CD4-positive, alpha-beta memory T cell (primary cell): ENCODE measurements around the gene XAF1. TPM values are rescaled to one million over a fixed set of nuclear protein-coding genes. Genes with fewer than 3 reads are reported as not detected.

ENCODE experiments used
- CTCF ChIA-PET: fragments of 350-600 bp; sonication (Branson Sonifier 250); formaldehyde crosslinking; loops from one replicate; lab custom pipeline; 2021; ENCODE audit warnings: inconsistent platforms; ENCODE audit not compliant: partially characterized antibody; lab: Charles Lee
- POLR2A ChIA-PET: fragments of 350-600 bp; sonication (Branson Sonifier 250); formaldehyde crosslinking; loops from one replicate; lab custom pipeline; 2021; ENCODE audit not compliant: partially characterized antibody; lab: Charles Lee
- DNase-seq, 5 donors: peaks; one replicate each; pipeline versions ENCODE4 v3.0.0 to v3.0.0-alpha.2; 2020 to 2022; ENCODE audit warnings: mixed read lengths in 1 of 5
- H3K27ac ChIP-seq: one replicate; pipeline ENCODE4 v1.7.0; 2013; ENCODE audit warnings: low read depth, low read length
- H3K27me3 ChIP-seq: 2 replicates; pipeline ENCODE4 v1.7.0; 2013; ENCODE audit warnings: mild to moderate bottlenecking, low read length, moderate library complexity; ENCODE audit not compliant: insufficient read depth
- H3K36me3 ChIP-seq: 2 replicates; pipeline ENCODE4 v1.7.0; 2013; ENCODE audit warnings: mild to moderate bottlenecking, low read length, moderate library complexity; ENCODE audit not compliant: insufficient read depth
- H3K4me1 ChIP-seq: 2 replicates; pipeline ENCODE4 v1.7.0; 2013; ENCODE audit warnings: mild to moderate bottlenecking, low read length, moderate library complexity; ENCODE audit not compliant: insufficient read depth
- H3K4me3 ChIP-seq, 2 donors: one replicate each; pipeline ENCODE4 v1.7.0; 2013; ENCODE audit warnings: low read length in 2 of 2, mild to moderate bottlenecking in 1 of 2
- H3K9me3 ChIP-seq, 2 donors: one replicate each; pipeline ENCODE4 v1.7.0; 2013; ENCODE audit warnings: low read length in 2 of 2, control low read depth in 1 of 2; ENCODE audit not compliant: control insufficient read depth in 1 of 2
- H3K27ac Mint-ChIP-seq, 7 donors: one replicate each; pipeline ENCODE4 v1.8.0; 2020 to 2021; ENCODE audit warnings: mixed read lengths in 7 of 7, mild to moderate bottlenecking in 6 of 7, inconsistent platforms in 3 of 7, moderate library complexity in 3 of 7
- H3K27me3 Mint-ChIP-seq, 2 donors: one replicate each; pipeline ENCODE4 v1.8.0; 2020 to 2021; ENCODE audit warnings: mixed read lengths in 2 of 2
- H3K36me3 Mint-ChIP-seq, 2 donors: one replicate each; pipeline ENCODE4 v1.8.0; 2020 to 2021; ENCODE audit warnings: mixed read lengths in 2 of 2, inconsistent platforms in 1 of 2, mild to moderate bottlenecking in 1 of 2
- H3K4me1 Mint-ChIP-seq, 4 donors: one replicate each; pipeline ENCODE4 v1.8.0; 2020 to 2021; ENCODE audit warnings: mixed read lengths in 4 of 4, mild to moderate bottlenecking in 1 of 4
- H3K4me3 Mint-ChIP-seq, 8 donors: one replicate each; pipeline ENCODE4 v1.8.0; 2020 to 2021; ENCODE audit warnings: mixed read lengths in 8 of 8, mild to moderate bottlenecking in 7 of 8, moderate library complexity in 6 of 8, inconsistent platforms in 3 of 8
- H3K9me3 Mint-ChIP-seq, 8 donors: one replicate each; pipeline ENCODE4 v1.8.0; 2020 to 2021; ENCODE audit warnings: mixed read lengths in 8 of 8, mild to moderate bottlenecking in 5 of 8, inconsistent platforms in 3 of 8, moderate library complexity in 1 of 8
- intact Hi-C: fragments of 100-400 bp; cut with micrococcal nuclease; formaldehyde crosslinking; loops from one replicate; pipeline ENCODE4 v1.15.1; 2023
- polyA plus RNA-seq, 2 donors: library from polyadenylated mRNA; unstranded; fragments of 300-500 nt; fragmentation: Illumina TruSeq; gene quantifications; one replicate each; pipeline ENCODE4 v1.2.3, GENCODE V29; 2021
- total RNA-seq, 2 experiments: library from RNA; stranded (reverse); gene quantifications; one replicate each; pipeline ENCODE4 v1.2.3, GENCODE V29; 2021

Gene XAF1
- total and polyA plus RNA-seq, 4 experiments from 2014 or later, result 8.0 to 99.3 (median 67.5) TPM

- H3K4me3 ChIP-seq, result no peak overlapping the region
- Mint-ChIP-seq H3K4me3 (no peak overlapping the region), H3K36me3 (no peaks in the 10 kb centered on the region), H3K9me3 (peaks cover 0 to 2% (median 0%) of the 10 kb centered on the region in 8 donors), H3K4me1 (no peaks in the 10 kb centered on the region), H3K27me3 (peaks cover 19 to 28% of the 10 kb centered on the region in 2 donors), H3K27ac (no peak overlapping the region)
- CTCF ChIA-PET, result interaction anchor here (1.2 kb wide), 1 partner anchor 20 kb away, joined by 3 read pairs; no protein-coding TSS in a partner anchor
- H3K4me1 ChIP-seq, result no peaks in the 10 kb centered on the region
- no peaks in the 10 kb centered on the region for H3K9me3 ChIP-seq
- POLR2A ChIA-PET, result no interaction called here
- no peaks in the 10 kb centered on the region for H3K36me3 ChIP-seq
- intact Hi-C loops, result no loop called here
- no peaks in the 10 kb centered on the region for H3K27me3 ChIP-seq
- no peak for DNase-seq
- H3K27ac ChIP-seq, result no peak overlapping the region
Measured at GRCh38 chr17:6823011-6823442, 67.2 kb downstream of the XAF1 start.

Other genes with a start within 250 kb of the XAF1 start
- under 1 TPM; 0.29 to 0.50 TPM for gene PITPNM3, start 199.5 kb upstream of the XAF1 start, total RNA-seq
- under 1 TPM in 1 of 2 donors, not detected in 1; 0.05 TPM for gene PITPNM3, start 199.5 kb upstream of the XAF1 start, polyA plus RNA-seq
- gene KIAA0753, start 115.3 kb upstream of the XAF1 start, total RNA-seq, result 10 to 100 TPM; 15.6 to 18.6 TPM
- 1 to 10 TPM; 1.8 to 3.4 TPM for gene KIAA0753, start 115.3 kb upstream of the XAF1 start, polyA plus RNA-seq
- gene TXNDC17, start 115.0 kb upstream of the XAF1 start, total RNA-seq, result 10 to 100 TPM; 17.0 to 27.1 TPM
- gene TXNDC17, start 115.0 kb upstream of the XAF1 start, polyA plus RNA-seq, result 100 to 1,000 TPM in 1 of 2 donors, 10 to 100 TPM in 1; 74.7 to 122 TPM
- 10 to 100 TPM; 30.8 to 35.8 TPM for gene MED31, start 104.4 kb upstream of the XAF1 start, total RNA-seq
- gene MED31, start 104.4 kb upstream of the XAF1 start, polyA plus RNA-seq, result 10 to 100 TPM; 25.6 to 44.7 TPM
- gene C17orf100, start 104.3 kb upstream of the XAF1 start, total RNA-seq, result 1 to 10 TPM; 4.0 to 4.3 TPM
- 1 to 10 TPM; 4.3 to 4.7 TPM for gene C17orf100, start 104.3 kb upstream of the XAF1 start, polyA plus RNA-seq
- gene SLC13A5, start 42.7 kb upstream of the XAF1 start, total RNA-seq, result not detected
- not detected for gene SLC13A5, start 42.7 kb upstream of the XAF1 start, polyA plus RNA-seq
- gene FBXO39, start 20.2 kb downstream of the XAF1 start, total RNA-seq, result under 1 TPM; 0.20 to 0.25 TPM
- under 1 TPM in 1 of 2 donors, not detected in 1; 0.14 TPM for gene FBXO39, start 20.2 kb downstream of the XAF1 start, polyA plus RNA-seq
- not detected for gene TEKT1, start 75.7 kb downstream of the XAF1 start, total RNA-seq
- gene TEKT1, start 75.7 kb downstream of the XAF1 start, polyA plus RNA-seq, result not detected
- not detected for gene ALOX12, start 240.0 kb downstream of the XAF1 start, total RNA-seq
- under 1 TPM in 1 of 2 donors, not detected in 1; 0.19 TPM for gene ALOX12, start 240.0 kb downstream of the XAF1 start, polyA plus RNA-seq